UCSD-AML1 (cell line): Measurements from ENCODE around the gene LYPD8.
"Not testable (repeated sequence)": the region's sequence is repeated elsewhere in the genome, so short reads cannot be mapped to it uniquely, and the experiment has no call there.

Experiments
- DNase-seq: peaks from one replicate; lab custom pipeline; 2025; ENCODE audit not compliant: unreplicated experiment; lab: John Stamatoyannopoulos, UW

LYPD8 gene, protein sequence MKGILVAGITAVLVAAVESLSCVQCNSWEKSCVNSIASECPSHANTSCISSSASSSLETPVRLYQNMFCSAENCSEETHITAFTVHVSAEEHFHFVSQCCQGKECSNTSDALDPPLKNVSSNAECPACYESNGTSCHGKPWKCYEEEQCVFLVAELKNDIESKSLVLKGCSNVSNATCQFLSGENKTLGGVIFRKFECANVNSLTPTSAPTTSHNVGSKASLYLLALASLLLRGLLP

DNA sequence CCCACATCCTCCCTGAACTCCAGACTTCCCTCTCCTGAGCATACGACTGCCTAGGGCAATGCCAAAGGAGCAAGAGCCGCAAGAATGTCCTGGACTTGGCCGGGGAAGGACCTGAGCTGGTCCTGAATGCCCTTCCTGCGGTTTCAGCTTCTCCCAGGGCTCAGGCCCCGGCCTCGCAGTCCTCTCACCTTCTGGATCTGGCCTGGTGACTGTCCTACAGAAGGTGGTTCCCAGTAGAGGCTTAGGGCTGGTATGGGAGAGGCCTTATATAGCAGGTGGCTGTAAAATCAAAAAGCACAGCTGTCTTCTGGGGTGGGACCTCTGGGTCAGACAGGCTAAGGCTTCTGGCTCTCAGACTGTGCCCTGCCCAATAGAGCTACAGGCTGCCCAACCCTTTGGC is at the start of gene LYPD8:
Gene LYPD8, minus strand, starts transcription at position 243 of the 400 bp plus-strand sequence. CDS start 4,678 bp downstream, outside the sequence.
- no peak for DNase-seq

DNA sequence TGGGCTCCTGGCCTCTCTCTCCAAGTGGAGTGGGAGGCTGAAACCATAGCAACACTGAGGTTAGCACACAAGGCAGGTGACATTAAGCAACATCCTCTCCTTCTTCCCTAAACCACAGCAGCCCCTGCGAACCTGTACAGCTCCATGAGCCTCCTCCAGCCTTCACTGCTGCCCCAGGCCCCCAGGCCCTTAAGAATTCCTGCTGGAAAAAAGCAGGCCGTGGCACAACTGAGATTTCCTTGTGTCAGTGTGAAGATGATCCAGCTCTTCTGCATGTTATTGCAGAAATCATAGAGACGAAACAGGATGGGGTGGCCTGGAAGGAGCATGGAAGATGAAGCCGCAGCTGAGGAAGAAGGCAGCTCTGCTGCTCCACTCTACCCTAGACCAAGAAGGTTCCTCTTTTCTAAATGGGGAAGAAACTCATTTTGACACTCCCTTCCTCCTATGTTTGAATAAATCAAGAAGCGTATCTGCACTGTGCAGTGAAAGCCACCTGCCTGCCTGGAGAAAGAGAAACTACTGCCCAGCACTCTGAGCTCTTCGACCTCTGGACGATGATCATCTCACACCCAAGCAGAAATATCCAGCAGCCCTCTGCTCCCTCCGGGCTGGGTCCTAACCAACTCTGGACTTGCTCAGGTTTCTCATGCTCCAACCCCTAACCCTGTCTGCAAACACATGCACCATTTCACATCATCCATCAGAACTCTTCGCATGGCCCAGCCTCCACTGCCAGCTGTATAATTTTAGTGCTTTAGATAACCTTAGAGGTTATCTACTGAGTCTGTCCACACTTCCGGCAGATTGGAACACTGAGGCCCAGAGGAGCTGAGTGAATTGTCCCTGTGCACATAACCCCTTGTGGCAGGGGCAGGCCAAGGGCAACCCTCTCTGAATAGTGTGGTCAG is 49.5 kb upstream of the LYPD8 start:
- DNase-seq: no peak

DNA sequence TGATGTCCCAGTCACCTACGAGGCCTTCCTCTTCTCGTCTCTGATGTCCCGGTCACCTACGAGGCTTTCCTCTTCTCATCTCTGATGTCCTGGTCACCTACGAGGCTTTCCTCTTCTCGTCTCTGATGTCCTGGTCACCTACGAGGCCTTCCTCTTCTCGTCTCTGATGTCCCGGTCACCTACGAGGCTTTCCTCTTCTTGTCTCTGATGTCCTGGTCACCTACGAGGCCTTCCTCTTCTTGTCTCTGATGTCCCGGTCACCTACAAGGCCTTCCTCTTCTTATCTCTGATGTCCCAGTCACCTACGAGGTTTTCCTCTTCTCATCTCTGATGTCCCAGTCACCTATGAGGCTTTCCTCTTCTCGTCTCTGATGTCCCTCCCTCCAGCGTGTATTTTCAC is 47.9 kb upstream of the LYPD8 start:
- DNase-seq: not testable (repeated sequence)

DNA sequence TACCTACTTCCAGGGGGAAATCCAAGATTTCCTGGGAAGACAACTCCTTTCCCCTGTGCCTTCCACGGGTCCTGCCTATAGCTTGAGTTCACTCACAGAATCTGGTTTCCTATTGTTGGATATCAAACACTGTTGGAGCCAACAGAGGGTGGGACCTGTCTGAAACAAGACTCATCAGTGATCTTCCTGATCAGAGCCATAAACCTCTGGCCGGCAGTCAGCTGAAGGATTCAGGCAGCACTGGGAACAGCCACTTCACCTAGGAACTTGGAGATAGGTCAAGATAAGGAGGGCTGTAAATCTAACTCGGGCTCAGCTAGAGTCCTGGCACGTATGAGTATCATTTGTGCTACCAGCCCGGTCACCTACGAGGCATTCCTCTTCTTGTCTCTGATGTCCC is 46.9 kb upstream of the LYPD8 start:
- no peak for DNase-seq

DNA sequence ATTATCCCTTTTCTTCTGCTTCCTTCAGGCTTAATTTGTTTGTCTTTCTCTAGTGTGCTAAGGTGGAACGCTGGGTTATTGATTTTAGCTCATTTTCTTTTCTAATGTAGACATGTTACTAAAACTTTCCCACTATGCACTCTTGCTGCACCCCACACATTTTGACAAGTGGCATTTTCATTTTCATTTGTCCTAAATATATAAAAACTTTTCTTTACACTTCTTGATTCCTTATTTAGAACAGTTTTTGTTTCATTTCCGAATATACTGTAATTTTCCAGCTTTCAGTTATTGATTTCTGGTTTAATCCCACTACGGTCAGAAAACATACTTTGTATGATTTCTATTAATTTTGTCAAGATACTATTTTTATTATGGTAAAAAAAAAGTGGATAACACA is 44.9 kb upstream of the LYPD8 start:
- DNase-seq: no peak

DNA sequence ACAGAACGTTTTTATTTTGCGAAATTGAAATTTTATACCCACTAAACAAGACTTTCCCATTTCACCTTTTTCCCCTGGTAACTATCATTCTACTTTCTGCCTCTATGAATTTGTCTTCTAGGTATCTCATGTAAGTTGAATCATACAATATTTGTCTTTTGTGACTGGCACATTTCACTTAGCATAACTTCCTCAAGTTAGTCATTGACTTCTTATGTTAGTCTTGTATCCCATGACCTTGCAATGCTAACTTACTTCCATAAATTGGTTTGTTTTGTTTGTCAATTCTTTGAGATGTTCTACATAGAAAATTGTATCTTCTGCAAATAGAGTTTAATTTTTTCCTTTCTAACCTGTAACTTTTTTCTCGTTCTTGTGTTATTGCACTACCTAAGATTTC is 43.2 kb upstream of the LYPD8 start:
- no peak for DNase-seq

DNA sequence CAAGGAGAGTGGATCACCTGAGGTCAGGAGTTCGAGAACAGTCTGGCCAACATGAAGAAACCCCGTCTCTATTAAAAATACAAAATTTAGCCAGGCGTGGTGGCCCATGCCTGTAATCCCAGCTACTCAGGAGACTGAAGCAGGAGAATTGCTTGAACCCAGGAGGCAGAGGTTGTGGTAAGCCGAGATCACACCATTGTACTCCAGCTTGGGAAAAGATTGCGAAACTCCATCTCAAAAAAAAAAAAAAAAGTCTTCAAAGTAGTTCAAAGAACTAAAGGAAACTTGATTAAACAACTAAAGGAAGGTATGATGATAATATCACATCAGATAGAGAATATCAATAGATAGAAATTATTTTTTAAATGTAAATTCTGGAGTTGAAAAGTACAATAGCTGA is 39.1 kb upstream of the LYPD8 start:
- not testable (repeated sequence) for DNase-seq

DNA sequence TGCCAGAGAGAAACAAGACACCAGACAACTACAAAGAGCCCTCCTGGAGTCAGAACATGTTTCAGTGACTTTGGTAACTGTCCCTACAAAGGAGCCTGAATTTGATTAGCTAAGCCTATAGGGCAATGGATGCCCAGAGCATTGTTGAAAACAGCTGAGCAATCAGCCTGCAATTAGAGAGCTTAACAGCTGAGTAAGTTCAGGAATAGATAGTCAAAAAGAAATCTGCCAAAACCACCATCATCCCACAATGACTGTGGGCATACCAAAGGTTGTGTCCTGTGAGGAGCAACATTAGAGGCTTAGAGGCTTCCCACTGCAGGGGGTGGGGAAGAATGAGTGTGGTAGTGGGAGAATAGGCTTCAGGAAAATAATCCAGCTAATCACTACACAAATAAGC is 38.0 kb upstream of the LYPD8 start:
- DNase-seq: no peak

DNA sequence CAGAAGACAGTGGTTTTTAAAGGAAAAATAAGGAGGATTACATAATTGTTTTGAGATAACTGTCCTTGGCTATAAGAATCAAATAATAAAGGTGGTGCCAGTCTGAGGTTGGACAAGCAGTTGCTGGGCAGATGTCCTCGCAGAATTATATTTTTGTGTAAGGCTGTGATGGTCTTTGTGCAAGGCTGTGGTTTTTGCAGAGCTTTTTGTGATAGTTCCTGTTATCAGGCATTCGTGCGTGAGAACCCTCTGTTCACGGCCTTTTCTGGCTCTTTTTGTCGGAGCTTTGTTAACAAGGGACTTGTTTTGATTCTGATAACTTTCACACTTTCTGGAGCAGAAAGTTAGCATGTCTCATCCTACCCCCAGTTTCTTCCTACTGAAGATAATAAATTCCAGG is 36.8 kb upstream of the LYPD8 start:
- no peak for DNase-seq

DNA sequence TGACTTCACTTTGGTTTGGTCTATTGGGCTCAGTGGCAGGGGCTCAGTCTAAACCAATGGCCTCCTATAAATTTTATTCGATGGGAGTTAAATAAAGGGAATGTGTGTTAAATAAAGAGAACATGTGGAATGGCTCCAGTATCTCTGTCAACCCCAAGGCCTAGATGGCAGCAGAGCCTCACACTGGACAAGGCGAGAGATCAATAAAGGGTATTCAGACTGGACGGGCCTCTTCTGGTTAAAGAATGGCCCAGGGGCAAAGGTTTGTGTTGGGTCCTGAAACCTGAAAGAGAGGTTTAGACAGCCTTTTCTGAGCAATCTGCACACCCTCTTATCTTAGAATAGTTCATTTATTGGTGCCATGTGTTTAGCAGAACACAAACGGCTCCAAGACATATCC is 35.5 kb upstream of the LYPD8 start:
- DNase-seq: no peak

DNA sequence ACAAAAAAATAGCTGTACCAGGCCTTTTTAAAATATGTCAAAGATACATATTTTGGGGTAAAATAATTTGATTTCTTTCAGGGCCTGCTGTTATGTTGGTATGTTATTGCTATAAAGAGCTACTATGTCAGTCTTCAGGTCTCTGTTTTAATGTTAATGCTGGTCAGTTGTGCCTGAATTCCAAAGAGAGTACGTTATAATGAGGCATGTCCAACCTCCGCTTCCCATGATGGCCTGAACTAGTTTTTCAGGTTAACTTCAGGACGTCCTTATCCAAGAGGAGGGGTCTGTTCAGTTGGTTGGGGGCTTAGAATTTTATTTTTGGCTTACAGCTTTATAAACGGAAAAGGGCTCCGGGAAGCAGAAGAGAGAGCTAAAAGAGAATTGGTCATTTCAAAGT is 34.9 kb upstream of the LYPD8 start:
- DNase-seq: no peak

DNA sequence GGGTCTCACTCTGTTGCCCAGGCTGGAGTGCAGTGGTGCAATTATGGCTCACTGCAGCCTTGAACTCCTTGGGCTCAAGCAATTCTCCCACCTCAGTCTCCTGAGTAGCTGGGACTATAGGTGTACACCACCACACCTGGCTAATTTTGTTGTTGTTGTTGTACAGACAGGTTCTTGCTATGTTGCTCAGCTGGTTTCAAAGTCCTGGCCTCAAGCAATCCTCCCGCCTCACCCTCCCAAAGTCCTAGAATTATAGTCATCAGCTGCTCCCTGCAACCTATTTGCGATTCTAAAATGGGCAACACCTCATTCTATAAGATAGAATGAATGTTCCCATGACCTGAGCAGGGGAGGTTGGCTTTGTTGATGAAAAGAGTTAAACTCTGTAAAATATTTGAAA is 33.8 kb upstream of the LYPD8 start:
- not testable (repeated sequence) for DNase-seq

DNA sequence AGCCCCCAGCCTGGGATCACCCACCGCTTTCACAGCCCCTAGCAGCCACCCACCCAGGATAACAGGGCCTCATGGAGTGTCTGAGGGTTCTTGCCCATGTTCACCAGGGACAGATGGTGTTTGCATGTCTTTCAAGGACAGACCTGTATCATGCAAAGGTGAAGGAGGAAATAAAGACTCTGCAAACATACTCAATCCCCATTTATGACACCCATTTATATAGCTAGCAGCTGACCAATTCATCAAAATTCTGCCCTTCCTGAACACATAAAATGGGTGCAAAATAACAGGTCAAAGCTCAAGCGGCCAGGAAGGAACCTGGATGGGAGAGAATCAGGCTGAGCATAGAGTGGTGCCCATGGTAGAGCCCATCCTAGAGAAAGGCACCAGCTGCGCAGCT is 32.8 kb upstream of the LYPD8 start:
- no peak for DNase-seq

DNA sequence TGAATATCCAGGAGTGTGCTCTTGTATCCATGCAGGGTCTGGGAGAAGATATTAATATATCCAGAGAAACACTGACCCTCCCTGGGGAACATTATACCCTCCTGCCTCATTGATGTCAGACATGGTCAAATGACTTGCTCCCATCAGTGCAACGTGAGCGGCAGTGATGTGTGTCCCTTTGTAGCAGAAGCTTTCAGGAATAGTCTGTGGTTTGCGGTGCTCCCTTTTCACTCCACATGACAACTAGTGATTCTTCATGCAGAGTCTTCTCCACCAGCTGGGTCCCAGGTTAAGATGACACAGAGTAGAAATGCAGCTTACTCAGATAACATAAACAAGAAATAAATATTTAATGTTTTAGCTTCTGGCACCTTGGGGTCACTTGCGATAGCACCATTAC is 31.9 kb upstream of the LYPD8 start:
- DNase-seq: no peak

DNA sequence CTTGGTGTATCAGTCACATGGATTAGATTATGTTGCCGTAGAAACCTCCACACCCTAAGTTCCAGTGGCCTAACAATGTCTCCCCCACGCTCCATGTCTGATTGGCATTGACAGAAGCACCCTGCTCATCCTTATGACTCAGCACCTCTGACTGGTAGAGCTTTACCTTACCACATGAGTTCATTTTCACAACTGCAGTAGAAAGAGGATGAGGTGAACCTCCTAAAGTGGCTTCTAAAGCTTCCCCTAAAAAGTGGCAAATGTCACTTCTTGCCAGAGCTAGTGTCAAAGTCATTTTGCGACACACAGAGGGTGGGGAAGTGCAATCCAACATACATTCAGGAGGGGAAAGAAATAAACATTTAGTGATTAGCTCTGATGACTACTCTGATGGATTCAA is 30.6 kb upstream of the LYPD8 start:
- DNase-seq: no peak

DNA sequence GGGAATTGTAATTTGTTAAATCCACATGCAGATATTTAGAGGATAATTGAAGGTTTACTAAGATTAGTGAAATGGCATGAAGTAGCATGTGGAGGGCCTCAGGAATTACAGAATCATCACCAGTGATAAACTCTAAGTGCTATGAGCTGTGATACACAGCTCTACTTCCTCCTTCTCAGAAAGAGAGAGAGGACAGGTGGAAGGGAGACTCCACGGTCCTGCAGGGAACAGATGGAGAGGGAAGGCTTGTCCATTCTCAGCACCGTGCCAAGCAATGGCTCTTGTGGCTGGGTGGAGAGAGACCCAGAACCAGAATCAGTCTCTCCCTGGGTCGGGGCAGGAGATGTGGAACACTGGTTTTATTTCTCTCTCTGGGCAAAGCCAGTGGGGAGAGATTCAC is 27.8 kb upstream of the LYPD8 start:
- no peak for DNase-seq

DNA sequence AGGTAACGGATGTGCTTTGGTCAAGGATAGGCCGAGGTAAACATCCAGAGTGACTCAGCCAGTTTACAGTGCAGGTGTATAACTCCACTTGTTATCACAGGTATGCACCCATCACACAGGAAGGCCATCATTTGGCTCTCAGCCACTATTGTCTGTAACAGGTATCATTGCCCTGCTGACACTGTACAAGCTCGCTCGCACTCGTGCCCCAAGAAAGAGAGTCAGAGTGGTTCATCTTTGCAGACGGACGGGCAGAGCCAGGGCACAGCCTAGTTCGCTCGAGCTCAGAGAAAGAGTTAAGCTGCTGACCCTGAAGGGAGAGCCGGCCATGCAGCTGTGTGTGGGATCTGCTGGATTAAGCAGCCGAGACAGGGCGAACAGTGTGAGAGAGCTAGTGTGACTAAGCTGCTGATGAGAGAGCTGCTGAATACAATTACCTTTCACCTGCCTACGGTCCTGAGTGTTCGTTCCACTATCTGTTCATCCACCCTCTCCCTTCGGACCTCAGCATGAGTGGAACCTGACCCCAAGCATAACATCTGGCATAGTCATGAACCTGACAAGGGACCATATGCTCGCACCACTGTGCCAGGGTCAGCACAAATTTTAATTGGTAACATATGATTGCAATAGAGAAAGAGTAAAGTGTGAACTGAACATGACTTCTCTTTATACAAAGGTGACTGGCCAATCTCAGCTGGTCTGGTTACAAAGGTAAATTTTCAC is 27.0 kb upstream of the LYPD8 start:
- no peak for DNase-seq

DNA sequence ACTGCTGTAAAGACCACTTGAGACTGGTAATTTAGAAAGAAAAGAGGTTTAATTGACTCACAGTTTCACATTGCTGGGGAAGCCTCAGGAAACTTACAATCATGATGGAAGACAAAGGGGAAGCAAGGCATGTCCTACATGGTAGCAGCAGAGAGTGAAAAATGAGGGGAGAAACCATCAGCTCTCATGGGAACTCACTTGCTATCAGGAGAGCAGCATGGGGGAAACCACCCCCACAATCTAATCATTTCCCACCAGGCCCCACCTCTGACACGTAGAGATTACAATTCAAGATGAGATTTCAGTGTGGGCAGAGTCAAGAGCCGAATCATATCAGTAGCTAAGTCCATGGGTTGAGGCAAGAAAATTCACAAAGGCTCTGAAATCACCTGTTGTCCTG is 23.8 kb upstream of the LYPD8 start:
- no peak for DNase-seq

DNA sequence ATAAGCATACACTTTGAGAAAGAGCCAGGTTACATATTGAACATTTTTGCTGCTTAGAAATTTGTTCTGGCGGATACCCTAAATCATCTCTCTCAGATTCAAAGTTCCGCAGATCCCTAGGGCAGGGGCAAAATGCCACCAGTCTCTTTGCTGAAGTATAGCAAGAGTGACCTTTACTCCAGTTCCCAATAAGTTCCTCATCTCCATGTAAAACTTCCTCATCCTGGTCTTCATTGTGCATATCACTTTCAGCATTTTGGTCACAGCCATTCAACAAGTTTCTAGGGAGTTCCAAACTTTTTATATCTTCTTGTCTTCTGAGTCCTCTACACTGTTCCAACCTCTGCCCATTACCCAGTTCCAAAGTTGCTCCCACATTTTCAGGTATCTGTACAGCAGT is 23.3 kb upstream of the LYPD8 start:
- DNase-seq: no peak

DNA sequence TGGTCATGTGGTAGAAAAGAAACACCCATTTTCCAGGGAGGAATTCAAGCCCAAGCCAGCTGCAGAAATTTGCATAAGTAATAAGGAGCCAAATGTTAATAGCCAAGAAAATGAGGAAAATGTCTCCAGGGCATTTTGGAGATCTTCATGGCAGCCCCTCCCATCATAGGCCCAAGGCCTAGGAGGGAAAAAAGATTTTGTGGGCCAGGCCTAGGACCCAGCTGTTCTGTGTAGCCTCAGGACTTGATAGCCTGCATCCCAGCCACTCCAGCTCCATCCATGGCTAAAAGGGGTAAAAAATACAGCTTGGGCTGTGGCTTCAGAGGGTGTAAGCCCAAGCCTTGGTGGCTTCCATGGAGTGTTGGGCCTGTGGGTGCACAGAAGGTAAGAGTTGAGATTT is 21.4 kb upstream of the LYPD8 start:
- no peak for DNase-seq

DNA sequence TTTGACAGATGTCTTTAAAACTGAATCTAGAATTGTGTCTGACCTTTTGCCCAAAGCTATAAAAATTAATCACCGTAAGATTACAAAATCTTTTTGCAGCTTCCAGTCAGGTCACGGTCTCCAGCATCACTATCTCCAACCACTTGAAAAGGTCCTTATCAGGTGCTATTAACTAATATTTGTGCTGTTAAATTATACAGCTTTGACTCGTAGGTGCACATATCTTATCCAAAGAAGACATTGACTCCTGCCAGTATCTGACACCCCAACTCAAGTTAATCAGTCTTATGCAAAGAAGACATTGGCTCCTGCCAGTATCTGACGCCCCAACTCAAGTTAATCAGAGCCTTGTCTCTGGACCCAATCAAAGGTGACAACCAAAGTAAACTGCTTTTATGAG is 19.9 kb upstream of the LYPD8 start:
- DNase-seq: no peak

DNA sequence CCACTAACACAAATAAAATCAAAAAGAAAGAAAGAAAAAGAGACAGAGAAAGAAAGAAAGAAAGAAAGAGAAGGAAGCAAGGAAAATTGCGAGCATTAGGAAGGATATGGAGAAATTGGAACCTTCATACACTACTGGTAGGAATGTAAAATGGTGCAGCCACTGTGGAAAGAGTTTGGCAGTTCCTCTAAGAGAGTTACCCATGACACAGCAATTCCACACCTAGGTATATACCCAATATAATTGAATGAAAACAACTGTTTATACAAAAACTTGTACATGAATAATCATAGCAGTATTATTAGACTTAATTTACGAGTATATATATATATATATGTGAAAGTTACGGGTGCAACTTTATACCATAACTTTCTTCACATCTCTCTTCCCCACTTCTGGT is 4.1 kb upstream of the LYPD8 start:
- no peak for DNase-seq
